Brain microvascular endothelial cell (primary cell): ENCODE results near the gene IL2RA.
A peak's percentile ranks its signal among the peaks of the same experiment; 100 is the strongest.

Experiments
- DNase-seq: peaks from one replicate; pipeline ENCODE4 v3.0.0-alpha.2; 2020
- H3K27ac ChIP-seq: fragments of 250-450 bp; sonication (Bioruptor Pico); 2 replicates; pipeline ENCODE4 v1.5.1; 2020; ENCODE audit warnings: mild to moderate bottlenecking, moderate library complexity
- H3K27me3 ChIP-seq: fragments of 250-450 bp; sonication (Bioruptor Pico); replicated peaks from 2 replicates; pipeline ENCODE4 v1.5.1; 2020; ENCODE audit warnings: mild to moderate bottlenecking
- H3K36me3 ChIP-seq: fragments of 250-450 bp; sonication (Bioruptor Pico); replicated peaks from 2 replicates; pipeline ENCODE4 v1.5.1; 2020; ENCODE audit warnings: mild to moderate bottlenecking
- H3K4me3 ChIP-seq: 2 replicates; pipeline ENCODE4 v1.5.1; 2011; ENCODE audit warnings: low read depth, mild to moderate bottlenecking, control low read depth, low read length, moderate library complexity
- CTCF ChIP-seq: IDR thresholded peaks from 2 replicates; pipeline ENCODE4 v1.5.1; 2011; ENCODE audit warnings: low read depth, mild to moderate bottlenecking, moderate library complexity, low read length, control low read depth, inconsistent platforms; ENCODE audit errors: missing control alignments
- in situ Hi-C: cut with HindIII; loops from 2 replicates; pipeline ENCODE4 v1.10.0; 2017; ENCODE audit warnings: low sequenced_read_pairs, low pct_ligation_motif_present

The IL2RA gene

GRCh38 chr10:6019010-6019782 is 43.0 kb downstream of the IL2RA start:
- Histone ChIP-seq H3K27ac (no peak overlapping the region), H3K27me3 (no peaks in the 10 kb centered on the region), H3K4me3 (no peak overlapping the region), H3K36me3 (no peaks in the 10 kb centered on the region)
- DNase-seq = no peak
- no peak for TF ChIP-seq CTCF
- in situ Hi-C loops = no loop called here

- H3K4me3 ChIP-seq = no peak overlapping the region
- H3K27ac ChIP-seq = no peak overlapping the region
- in situ Hi-C loops = no loop called here
- H3K36me3 ChIP-seq = no peaks in the 10 kb centered on the region
- no peaks in the 10 kb centered on the region for H3K27me3 ChIP-seq
- no peak for DNase-seq
- TF ChIP-seq CTCF = no peak
Observed at GRCh38 chr10:6018422-6018821, 43.7 kb downstream of the IL2RA start.

GRCh38 chr10:6017781-6018354 is 44.3 kb downstream of the IL2RA start:
- Histone ChIP-seq H3K27ac (no peak overlapping the region), H3K4me3 (no peak overlapping the region), H3K27me3 (no peaks in the 10 kb centered on the region), H3K36me3 (no peaks in the 10 kb centered on the region)
- no peak for DNase-seq
- in situ Hi-C loops = no loop called here
- no peak for TF ChIP-seq CTCF

- H3K27ac ChIP-seq = no peak overlapping the region
- in situ Hi-C loops = no loop called here
- no peaks in the 10 kb centered on the region for H3K27me3 ChIP-seq
Observed at GRCh38 chr10:6014241-6014761, 47.9 kb downstream of the IL2RA start.

GRCh38 chr10:6013413-6014192 is 48.6 kb downstream of the IL2RA start:
- Histone ChIP-seq H3K27ac (no peak overlapping the region), H3K27me3 (no peaks in the 10 kb centered on the region), H3K36me3 (no peaks in the 10 kb centered on the region), H3K4me3 (no peak overlapping the region)
- in situ Hi-C loops = no loop called here
- TF ChIP-seq CTCF = no peak
- no peak for DNase-seq

More at GRCh38 chr10:6014241-6014761, 47.9 kb downstream of the IL2RA start:
- TF ChIP-seq CTCF = peak; percentile 75
- no peak overlapping the region for H3K4me3 ChIP-seq
- peak; percentile 35 for DNase-seq
- no peaks in the 10 kb centered on the region for H3K36me3 ChIP-seq
